Neural crest cell (in vitro differentiated cells): ENCODE measurements around the gene BTNL8. TPM values are rescaled to one million over a fixed set of nuclear protein-coding genes. Genes with fewer than 3 reads are reported as not detected.

Experiments
- DNase-seq: peaks from one replicate; pipeline ENCODE4 v3.0.0; 2021; ENCODE audit warnings: low read depth, mixed read lengths, low spot score
- H3K27ac Mint-ChIP-seq: one replicate; pipeline ENCODE4 v1.8.0; 2021; ENCODE audit warnings: mild to moderate bottlenecking, mixed read lengths; ENCODE audit not compliant: unreplicated experiment
- H3K27me3 Mint-ChIP-seq: 2 replicates; pipeline ENCODE4 v1.8.0; 2021; ENCODE audit warnings: low read depth, mild to moderate bottlenecking, mixed read lengths
- H3K36me3 Mint-ChIP-seq: 2 replicates; pipeline ENCODE4 v1.8.0; 2021; ENCODE audit warnings: low read depth, mild to moderate bottlenecking, mixed read lengths
- H3K4me1 Mint-ChIP-seq: 2 replicates; pipeline ENCODE4 v1.8.0; 2021; ENCODE audit warnings: mixed read lengths
- H3K4me3 Mint-ChIP-seq: one replicate; pipeline ENCODE4 v1.8.0; 2021; ENCODE audit warnings: mild to moderate bottlenecking, mixed read lengths
- H3K9me3 Mint-ChIP-seq: 2 replicates; pipeline ENCODE4 v1.8.0; 2021; ENCODE audit warnings: mixed read lengths
- CTCF ChIP-seq: fragments of 200-600 bp; sonication (generic); conservative IDR thresholded peaks from 2 replicates; pipeline ENCODE4 v1.5.0; 2021; ENCODE audit warnings: antibody characterized with exemption, mild to moderate bottlenecking
- long read RNA-seq: library from polyadenylated mRNA; unstranded; transcript quantifications from one replicate; pipeline ENCODE4 v2.0.0, GENCODE V29; 2020
- total RNA-seq: library from RNA; stranded (reverse); gene quantifications from 2 replicates; pipeline ENCODE4 v1.2.1, GENCODE V29; 2021

The BTNL8 gene, protein sequence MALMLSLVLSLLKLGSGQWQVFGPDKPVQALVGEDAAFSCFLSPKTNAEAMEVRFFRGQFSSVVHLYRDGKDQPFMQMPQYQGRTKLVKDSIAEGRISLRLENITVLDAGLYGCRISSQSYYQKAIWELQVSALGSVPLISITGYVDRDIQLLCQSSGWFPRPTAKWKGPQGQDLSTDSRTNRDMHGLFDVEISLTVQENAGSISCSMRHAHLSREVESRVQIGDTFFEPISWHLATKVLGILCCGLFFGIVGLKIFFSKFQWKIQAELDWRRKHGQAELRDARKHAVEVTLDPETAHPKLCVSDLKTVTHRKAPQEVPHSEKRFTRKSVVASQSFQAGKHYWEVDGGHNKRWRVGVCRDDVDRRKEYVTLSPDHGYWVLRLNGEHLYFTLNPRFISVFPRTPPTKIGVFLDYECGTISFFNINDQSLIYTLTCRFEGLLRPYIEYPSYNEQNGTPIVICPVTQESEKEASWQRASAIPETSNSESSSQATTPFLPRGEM
- total RNA-seq = not detected in 2 replicates
- long read RNA-seq, partial matches to known transcripts = 0 of 1 reads
- long read RNA-seq, other reads (novel, unspliced or antisense) = 1 of 1 reads

DNA sequence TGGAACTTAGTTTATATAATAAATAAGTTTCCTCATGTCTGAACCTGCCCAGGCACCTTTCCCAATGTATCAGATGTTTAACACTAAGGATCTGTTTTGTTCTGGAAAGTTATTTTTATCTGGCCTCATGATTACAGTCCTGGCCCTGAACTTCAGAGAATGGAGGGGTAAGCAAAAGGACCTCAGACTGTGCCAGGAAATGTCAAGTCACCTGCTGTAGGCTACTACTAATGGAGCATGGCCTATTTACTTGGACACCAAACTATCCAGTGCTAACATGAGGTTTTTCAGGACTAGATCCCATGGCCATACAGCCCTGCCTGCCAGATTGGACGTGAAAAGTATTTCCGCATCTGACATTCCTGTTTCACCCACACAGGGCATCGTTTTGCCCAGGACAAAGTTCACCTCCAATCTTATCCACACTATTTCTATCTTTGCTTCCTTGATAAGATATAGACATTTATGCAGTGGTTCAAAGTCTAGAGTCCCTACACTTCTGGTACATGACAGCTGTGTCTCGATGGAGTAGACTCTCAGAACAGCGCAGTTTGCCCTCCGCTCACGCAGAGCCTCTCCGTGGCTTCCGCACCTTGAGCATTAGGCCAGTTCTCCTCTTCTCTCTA lies at the start of gene BTNL8:
TSS of gene BTNL8 (plus strand) at position 539 of the 626 bp plus-strand sequence. CDS start 152 bp downstream, outside the sequence.
- H3K27ac Mint-ChIP-seq = no peak within 1 kb of the TSS
- no peak within 1 kb of the TSS for H3K4me3 Mint-ChIP-seq
- H3K9me3 Mint-ChIP-seq = peaks cover 13% of the 10 kb centered on the region
- no peak for DNase-seq
- no peak for TF ChIP-seq CTCF
- no peaks in the 10 kb centered on the region for H3K36me3 Mint-ChIP-seq
- H3K4me1 Mint-ChIP-seq = no peaks in the 10 kb centered on the region
- peaks cover 23% of the 10 kb centered on the region for H3K27me3 Mint-ChIP-seq

GRCh38 chr5:180849827-180850226 lies 49.1 kb upstream of the BTNL8 start:
- no peak overlapping the region for H3K4me3 Mint-ChIP-seq
- no peak for TF ChIP-seq CTCF
- no peak overlapping the region for H3K27ac Mint-ChIP-seq
- peaks cover 86% of the 10 kb centered on the region for H3K36me3 Mint-ChIP-seq
- no peaks in the 10 kb centered on the region for H3K27me3 Mint-ChIP-seq
- DNase-seq = no peak
- no peaks in the 10 kb centered on the region for H3K4me1 Mint-ChIP-seq
- H3K9me3 Mint-ChIP-seq = peaks cover 40% of the 10 kb centered on the region

DNA sequence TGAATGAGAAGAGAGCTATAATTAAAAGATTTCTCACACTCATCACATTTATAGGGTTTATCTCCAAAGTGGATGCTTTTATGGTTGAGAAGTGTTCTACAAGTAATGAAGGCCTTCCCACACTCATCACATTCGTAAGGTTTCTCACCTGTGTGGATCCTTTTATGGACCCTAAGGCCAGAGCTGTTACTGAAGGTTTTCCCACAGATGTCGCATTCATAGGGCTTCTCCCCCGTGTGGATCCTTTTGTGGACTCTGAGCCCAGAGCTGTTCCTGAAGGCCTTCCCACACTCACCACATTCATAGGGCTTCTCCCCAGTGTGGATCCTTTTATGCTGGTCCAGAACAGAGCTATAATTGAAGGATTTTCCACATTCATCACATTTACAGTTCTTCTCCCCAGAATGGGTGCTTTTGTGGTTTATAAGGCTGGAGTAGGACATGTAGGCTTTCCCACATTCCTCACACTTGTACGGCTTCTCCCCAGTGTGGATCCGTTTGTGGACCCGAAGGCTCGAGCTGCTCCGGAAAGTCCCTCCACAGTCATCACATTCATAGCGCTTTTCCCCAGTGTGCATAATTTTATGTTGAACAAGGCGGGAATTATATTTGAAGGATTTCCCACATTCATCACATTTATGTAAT lies 48.4 kb upstream of the BTNL8 start:
- no peaks in the 10 kb centered on the region for H3K27me3 Mint-ChIP-seq
- H3K27ac Mint-ChIP-seq = no peak overlapping the region
- DNase-seq = no peak
- H3K4me1 Mint-ChIP-seq = no peaks in the 10 kb centered on the region
- H3K9me3 Mint-ChIP-seq = peaks cover 39% of the 10 kb centered on the region
- no peak overlapping the region for H3K4me3 Mint-ChIP-seq
- peaks cover 88% of the 10 kb centered on the region for H3K36me3 Mint-ChIP-seq
- TF ChIP-seq CTCF = no peak

- DNase-seq = no peak
- H3K36me3 Mint-ChIP-seq = peaks cover 75% of the 10 kb centered on the region
- peaks cover 29% of the 10 kb centered on the region for H3K9me3 Mint-ChIP-seq
- H3K27ac Mint-ChIP-seq = no peak overlapping the region
- no peaks in the 10 kb centered on the region for H3K4me1 Mint-ChIP-seq
- no peak overlapping the region for H3K4me3 Mint-ChIP-seq
- no peaks in the 10 kb centered on the region for H3K27me3 Mint-ChIP-seq
- TF ChIP-seq CTCF = no peak
These were observed 46.5 kb upstream of the BTNL8 start for GRCh38 chr5:180852495-180852894.

DNA sequence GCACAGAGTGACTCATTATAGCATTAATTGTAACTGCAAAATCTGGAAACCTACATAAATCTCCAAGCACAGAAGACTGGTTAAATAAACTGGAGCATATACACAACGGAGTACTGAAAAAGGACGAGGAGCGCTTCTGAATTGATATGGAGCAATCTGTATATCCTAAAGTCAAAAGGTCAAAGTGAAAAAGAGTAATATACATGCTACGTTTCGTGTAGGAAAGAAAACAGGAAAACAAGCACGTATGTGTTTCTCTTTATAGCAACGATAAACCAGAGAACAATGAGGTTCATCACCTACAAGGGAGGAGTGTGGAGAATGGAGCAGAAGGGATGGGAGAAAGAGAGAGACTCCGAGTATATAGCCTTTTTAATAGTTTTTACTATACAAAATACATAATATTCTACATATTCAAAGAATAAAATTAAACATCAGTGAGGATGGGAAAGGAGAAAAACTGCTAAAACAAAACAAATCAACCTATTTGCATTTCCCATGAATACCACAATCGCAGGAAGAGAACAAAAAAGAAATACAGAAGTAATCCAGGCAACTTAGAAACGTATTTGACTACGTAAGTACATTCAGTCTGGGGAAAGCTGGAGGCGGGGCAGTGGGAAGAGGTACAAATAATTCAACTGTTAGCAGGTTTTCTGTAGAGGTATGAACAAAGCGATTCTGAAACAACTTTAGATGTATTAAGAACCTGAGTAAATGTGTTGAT lies 45.7 kb upstream of the BTNL8 start:
- no peak for DNase-seq
- TF ChIP-seq CTCF = no peak
- peaks cover 22% of the 10 kb centered on the region for H3K9me3 Mint-ChIP-seq
- H3K4me3 Mint-ChIP-seq = no peak overlapping the region
- H3K27ac Mint-ChIP-seq = no peak overlapping the region
- no peaks in the 10 kb centered on the region for H3K27me3 Mint-ChIP-seq
- H3K36me3 Mint-ChIP-seq = peaks cover 67% of the 10 kb centered on the region
- no peaks in the 10 kb centered on the region for H3K4me1 Mint-ChIP-seq
